ENCODE data around the gene ACVR1.
A peak's percentile ranks its signal among the peaks of the same experiment; 100 is the strongest.
"Not testable (repeated sequence)": the region's sequence is repeated elsewhere in the genome, so short reads cannot be mapped to it uniquely, and the experiment has no call there.

Gene ACVR1

GRCh38 chr2:157849591-157849990, 26.5 kb downstream of the ACVR1 start:
- no peak for DNase-seq

GRCh38 chr2:157848213-157848612, 27.9 kb downstream of the ACVR1 start:
- DNase-seq = no peak

- no peak for DNase-seq
Measured at GRCh38 chr2:157845081-157845480, 31.0 kb downstream of the ACVR1 start.

- no peak for DNase-seq
Measured at GRCh38 chr2:157843935-157844334, 32.2 kb downstream of the ACVR1 start.

GRCh38 chr2:157843081-157843480, 33.0 kb downstream of the ACVR1 start:
- no peak for DNase-seq

GRCh38 chr2:157842106-157842879, 33.8 kb downstream of the ACVR1 start:
- DNase-seq = no peak

GRCh38 chr2:157841485-157841884, 34.6 kb downstream of the ACVR1 start:
- no peak for DNase-seq

- DNase-seq = no peak
Measured at GRCh38 chr2:157840568-157841156, 35.5 kb downstream of the ACVR1 start.

GRCh38 chr2:157839822-157840221, 36.3 kb downstream of the ACVR1 start:
- no peak for DNase-seq

- DNase-seq = peak; percentile 34
Measured at GRCh38 chr2:157839162-157839801, 36.8 kb downstream of the ACVR1 start.

- no peak for DNase-seq
Measured at GRCh38 chr2:157838442-157839161, 37.5 kb downstream of the ACVR1 start.

- DNase-seq = no peak
Measured at GRCh38 chr2:157837851-157838441, 38.2 kb downstream of the ACVR1 start.

GRCh38 chr2:157836531-157836930, 39.6 kb downstream of the ACVR1 start:
- no peak for DNase-seq

- no peak for DNase-seq
Measured at GRCh38 chr2:157835425-157835824, 40.7 kb downstream of the ACVR1 start.

GRCh38 chr2:157835006-157835405, 41.1 kb downstream of the ACVR1 start:
- DNase-seq = no peak

- DNase-seq = no peak
Measured at GRCh38 chr2:157833721-157834120, 42.4 kb downstream of the ACVR1 start.

GRCh38 chr2:157831573-157832315, 44.4 kb downstream of the ACVR1 start:
- DNase-seq = no peak

- DNase-seq = no peak
Measured at GRCh38 chr2:157830696-157831570, 45.2 kb downstream of the ACVR1 start.

- DNase-seq = no peak
Measured at GRCh38 chr2:157830266-157830665, 45.9 kb downstream of the ACVR1 start.

- no peak for DNase-seq
Measured at GRCh38 chr2:157827377-157827776, 48.8 kb downstream of the ACVR1 start.

- DNase-seq = not testable (repeated sequence)
Measured at GRCh38 chr2:157826644-157827043, 49.5 kb downstream of the ACVR1 start.
